Measurements from ENCODE around the gene LENG1. TPM values are rescaled to one million over a fixed set of nuclear protein-coding genes. Genes with fewer than 3 reads are reported as not detected.
"Not testable (repeated sequence)": the region's sequence is repeated elsewhere in the genome, so short reads cannot be mapped to it uniquely, and the experiment has no call there.

LENG1 gene
- total RNA-seq, 2 donors from 2014 or later: 3.6 to 4.0 TPM

DNA sequence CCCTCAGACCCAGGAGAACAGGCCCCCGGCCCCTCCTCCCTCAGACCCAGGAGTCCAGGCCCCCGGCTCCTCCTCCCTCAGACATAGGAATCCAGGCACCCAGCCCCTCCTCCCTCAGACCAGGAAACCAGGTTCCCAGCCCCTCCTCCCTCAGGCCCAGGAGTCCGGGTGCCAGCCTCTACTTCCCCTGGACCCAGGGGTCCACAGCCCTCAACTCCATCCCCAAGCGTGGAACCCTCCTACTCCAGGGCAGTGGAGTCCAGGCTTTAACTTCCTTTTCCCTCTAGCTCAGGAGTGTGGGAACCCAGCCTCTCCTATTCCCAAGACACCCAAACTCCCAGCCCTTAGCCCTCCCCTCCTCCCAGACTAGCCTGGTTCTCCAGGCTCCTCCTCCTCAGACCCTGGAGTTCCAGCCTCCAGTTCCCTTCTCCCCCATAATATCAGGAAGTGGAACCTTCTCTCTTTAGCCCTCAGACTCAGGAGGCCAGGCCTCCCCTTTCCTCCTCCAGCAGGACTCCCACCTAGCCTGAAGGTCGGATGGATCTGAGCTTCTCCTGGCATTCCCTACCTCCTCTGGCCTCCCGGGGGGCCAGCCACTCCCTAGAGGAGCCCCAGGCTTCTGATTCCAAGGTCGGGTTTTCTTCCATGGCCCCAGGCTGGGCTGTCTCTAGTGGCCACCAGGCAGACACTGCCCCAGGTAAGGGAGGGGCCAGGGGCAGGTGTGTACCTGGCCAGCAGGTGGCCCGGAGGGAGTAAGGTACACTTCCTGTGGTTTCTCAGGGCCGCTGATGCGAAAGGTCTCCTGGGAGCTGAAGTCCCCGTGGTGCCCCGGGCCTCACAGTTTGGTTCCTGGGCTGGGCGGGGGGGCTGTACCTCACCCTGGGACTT lies 13.2 kb upstream of the LENG1 start, which contains the start of gene TMC4:
TMC4 (minus strand) TSS at position 690 of the 888 bp plus-strand sequence; CDS start at position 647, 43 bp downstream.
- no peaks in the 10 kb centered on the region for H3K27me3 Mint-ChIP-seq (ENCODE audit: insufficient read depth)
- DNase-seq: peak; percentile 94
- Histone ChIP-seq H3K27ac (ENCODE audit: low read depth, low read length) (no peak within 1 kb of the TSS), H3K4me3 (ENCODE audit: low read length) (peak within 1 kb of the TSS; percentile 75), H3K36me3 (ENCODE audit: control insufficient read depth, insufficient read depth, low read length) (peaks cover 11% of the 10 kb centered on the region), H3K27me3 (ENCODE audit: control insufficient read depth, insufficient read depth, low read length, poor library complexity, severe bottlenecking) (no peaks in the 10 kb centered on the region), H3K9me3 (ENCODE audit: control insufficient read depth, low read length) (no peaks in the 10 kb centered on the region), H3K4me1 (ENCODE audit: control insufficient read depth, insufficient read depth, low read length) (no peaks in the 10 kb centered on the region), H3K9ac (ENCODE audit: extremely low read depth, low read length, poor library complexity, severe bottlenecking) (no peak within 1 kb of the TSS)
- peaks cover 13% of the 10 kb centered on the region for H3K36me3 Mint-ChIP-seq (ENCODE audit: low read depth)
- peak within 1 kb of the TSS; percentile 76 for H3K4me3 Mint-ChIP-seq
- peak within 1 kb of the TSS; percentile 93 for H3K27ac Mint-ChIP-seq
- H3K9me3 Mint-ChIP-seq: no peaks in the 10 kb centered on the region
- peak; percentile 80 for TF ChIP-seq CTCF (conservative IDR thresholded peaks at IDR 0.05)
- no peaks in the 10 kb centered on the region for H3K4me1 Mint-ChIP-seq
- 40 to 50% methylated on average over 5 to 13 of the region's 13 CpGs for WGBS, 2 experiments (ENCODE audit: insufficient coverage in 1 of 2, insufficient read length in 1 of 2)

- not testable (repeated sequence) for DNase-seq; H3K9ac ChIP-seq (ENCODE audit: extremely low read depth, low read length, poor library complexity, severe bottlenecking); H3K27ac ChIP-seq (ENCODE audit: low read depth, low read length); H3K27ac Mint-ChIP-seq; H3K27me3 ChIP-seq (ENCODE audit: control insufficient read depth, insufficient read depth, low read length, poor library complexity, severe bottlenecking); H3K4me3 ChIP-seq (ENCODE audit: low read length); H3K9me3 Mint-ChIP-seq; H3K9me3 ChIP-seq (ENCODE audit: control insufficient read depth, low read length); H3K27me3 Mint-ChIP-seq (ENCODE audit: insufficient read depth); H3K4me1 Mint-ChIP-seq; H3K4me1 ChIP-seq (ENCODE audit: control insufficient read depth, insufficient read depth, low read length)
- peaks cover 13% of the 10 kb centered on the region for H3K36me3 Mint-ChIP-seq (ENCODE audit: low read depth)
- H3K36me3 ChIP-seq (ENCODE audit: control insufficient read depth, insufficient read depth, low read length): peaks cover 11% of the 10 kb centered on the region
- WGBS, 2 experiments (ENCODE audit: insufficient coverage in 1 of 2, insufficient read length in 1 of 2): 91 to 93% methylated on average over 7 to 13 of the region's 23 CpGs
- peak overlapping the region; percentile 26 for H3K4me3 Mint-ChIP-seq
Observed at GRCh38 chr19:54171736-54172431, 12.4 kb upstream of the LENG1 start.

DNA sequence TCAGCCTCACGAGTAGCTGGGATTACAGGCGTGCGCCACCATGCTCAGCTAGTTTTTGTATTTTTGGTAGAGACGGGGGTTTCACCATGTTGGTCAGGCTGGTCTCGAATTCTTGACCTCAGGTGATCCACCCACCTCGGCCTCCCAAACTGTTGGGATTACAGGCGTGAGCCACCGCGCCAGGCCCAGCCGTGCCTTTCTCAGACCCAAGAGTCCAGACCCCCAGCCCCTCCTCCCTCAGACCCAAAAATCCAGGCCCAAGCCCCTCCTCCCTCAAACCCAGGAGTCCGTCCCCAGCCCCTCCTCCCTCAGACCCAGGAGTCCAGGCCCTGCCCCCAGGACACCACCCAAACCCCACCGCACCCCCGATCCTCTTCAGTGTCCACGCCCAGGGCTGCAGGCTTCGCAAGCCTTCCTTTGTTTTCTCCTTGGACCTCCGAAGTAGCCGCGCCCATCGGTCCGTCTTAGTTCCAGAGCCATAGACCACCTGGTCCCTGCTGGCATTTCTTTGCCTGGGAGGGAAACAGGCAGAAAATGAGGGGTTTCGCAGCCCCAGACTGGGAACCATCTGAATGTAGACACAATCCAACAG lies 9.7 kb upstream of the LENG1 start:
- no peaks in the 10 kb centered on the region for H3K9me3 ChIP-seq (ENCODE audit: control insufficient read depth, low read length)
- H3K36me3 ChIP-seq (ENCODE audit: control insufficient read depth, insufficient read depth, low read length): no peaks in the 10 kb centered on the region
- H3K4me3 ChIP-seq (ENCODE audit: low read length): no peak overlapping the region
- Mint-ChIP-seq H3K27me3 (ENCODE audit: insufficient read depth) (peaks cover 10% of the 10 kb centered on the region), H3K9me3 (peaks cover 3% of the 10 kb centered on the region), H3K4me1 (no peaks in the 10 kb centered on the region), H3K27ac (no peak overlapping the region), H3K4me3 (no peak overlapping the region), H3K36me3 (ENCODE audit: low read depth) (no peaks in the 10 kb centered on the region)
- 92% methylated on average over 6 to 21 of the region's 21 CpGs for WGBS, 2 experiments (ENCODE audit: insufficient coverage in 1 of 2, insufficient read length in 1 of 2)
- TF ChIP-seq CTCF (conservative IDR thresholded peaks at IDR 0.05): no peak
- H3K4me1 ChIP-seq (ENCODE audit: control insufficient read depth, insufficient read depth, low read length): no peaks in the 10 kb centered on the region
- no peak overlapping the region for H3K9ac ChIP-seq (ENCODE audit: extremely low read depth, low read length, poor library complexity, severe bottlenecking)
- no peaks in the 10 kb centered on the region for H3K27me3 ChIP-seq (ENCODE audit: control insufficient read depth, insufficient read depth, low read length, poor library complexity, severe bottlenecking)
- no peak for DNase-seq
- H3K27ac ChIP-seq (ENCODE audit: low read depth, low read length): no peak overlapping the region

Measured in endodermal cell (in vitro differentiated cells).